HepG2 (cell line): ENCODE measurements around the gene RBM22.

ENCODE experiments used
- CEBPB ChIP-seq: IDR thresholded peaks from 2 replicates; pipeline ENCODE4 v1.6.1; 2011; ENCODE audit warnings: low read depth, low read length, improper control_type of control experiment, borderline replicate concordance
- HNF4G ChIP-seq, 2 experiments: sonication (generic) in 1 of 2; formaldehyde crosslinking in 1 of 2; IDR thresholded peaks; 2 replicates each; pipeline versions ENCODE4 v1.4.0 to v1.6.1; 2011 to 2020; ENCODE audit warnings: borderline replicate concordance in 2 of 2, low read depth in 2 of 2, mild to moderate bottlenecking in 2 of 2, low read length in 1 of 2, missing genetic modification reagents in 1 of 2, moderate library complexity in 1 of 2
- NPAS2 ChIP-seq: sonication (generic); formaldehyde crosslinking; IDR thresholded peaks from 2 replicates; pipeline ENCODE4 v1.8.0; 2022; ENCODE audit warnings: mild to moderate bottlenecking, missing genetic modification reagents, borderline replicate concordance
- NR2C2 ChIP-seq: sonication (generic); formaldehyde crosslinking; IDR thresholded peaks from 2 replicates; pipeline ENCODE4 v1.4.0; 2020; ENCODE audit warnings: missing genetic modification reagents, mild to moderate bottlenecking, moderate library complexity, borderline replicate concordance
- REPIN1 ChIP-seq: sonication (generic); formaldehyde crosslinking; IDR thresholded peaks from 2 replicates; pipeline ENCODE4 v1.8.0; 2022; ENCODE audit warnings: missing genetic modification reagents, low read depth, mild to moderate bottlenecking, borderline replicate concordance
- SMC3 ChIP-seq: IDR thresholded peaks from 2 replicates; pipeline ENCODE4 v1.6.1; 2011; ENCODE audit warnings: low read length, improper control_type of control experiment
- TP53 ChIP-seq: sonication (generic); formaldehyde crosslinking; conservative IDR thresholded peaks from 2 replicates; pipeline ENCODE4 v1.4.0; 2020; ENCODE audit warnings: missing genetic modification reagents
- ZNF468 ChIP-seq: sonication (generic); formaldehyde crosslinking; IDR thresholded peaks from 2 replicates; pipeline ENCODE4 v1.8.0; 2022; ENCODE audit warnings: mild to moderate bottlenecking, moderate library complexity, missing genetic modification reagents

- TF ChIP-seq NPAS2 (no peak), ZNF468 (no peak), SMC3 (no peak), CEBPB (no peak), HNF4G (IDR thresholded peaks at IDR 0.05; ENCODE audit: borderline replicate concordance, low read depth, low read length) (no peak), HNF4G (CRISPR knock-in tag; IDR thresholded peaks at IDR 0.05; ENCODE audit: borderline replicate concordance, low read depth) (no peak), TP53 (CRISPR knock-in tag) (no peak), REPIN1 (no peak), NR2C2 (CRISPR knock-in tag) (no peak)
Observed at GRCh38 chr5:150641824-150642566, 58.9 kb downstream of the RBM22 start.
